Liver (tissue), 9 donors: ENCODE data around the gene FBLL1. TPM values are rescaled to one million over a fixed set of nuclear protein-coding genes. Genes with fewer than 3 reads are reported as not detected.

Source experiments
- DNase-seq: peaks from one replicate; pipeline ENCODE4 v3.0.0-alpha.2; 2017; ENCODE audit warnings: low spot score
- H3K27ac ChIP-seq, 2 donors: one replicate each; pipeline ENCODE4 v1.7.0; 2013; ENCODE audit warnings: inconsistent platforms in 2 of 2, low read length in 2 of 2, control low read depth in 1 of 2, low read depth in 1 of 2, mild to moderate bottlenecking in 1 of 2
- H3K27me3 ChIP-seq, 4 donors: one replicate each; pipeline versions ENCODE4 v1.6.1 to v1.7.0; 2013; ENCODE audit warnings: low read length in 3 of 4, inconsistent platforms in 1 of 4, mild to moderate bottlenecking in 1 of 4, moderate library complexity in 1 of 4; ENCODE audit not compliant: control insufficient read depth in 4 of 4, insufficient read depth in 4 of 4
- H3K36me3 ChIP-seq, 4 donors: one replicate each; pipeline versions ENCODE4 v1.6.1 to v1.7.0; 2013; ENCODE audit warnings: low read length in 3 of 4, mild to moderate bottlenecking in 3 of 4, low read depth in 1 of 4, moderate library complexity in 1 of 4; ENCODE audit not compliant: control insufficient read depth in 4 of 4, insufficient read depth in 3 of 4
- H3K4me1 ChIP-seq, 4 donors: one replicate each; pipeline versions ENCODE4 v1.6.1 to v1.7.0; 2013; ENCODE audit warnings: low read length in 3 of 4, mild to moderate bottlenecking in 3 of 4, moderate library complexity in 1 of 4; ENCODE audit not compliant: control insufficient read depth in 4 of 4, insufficient read depth in 4 of 4
- H3K4me3 ChIP-seq, 3 donors: one replicate each; pipeline versions ENCODE4 v1.6.1 to v1.7.0; 2013; ENCODE audit warnings: low read length in 3 of 3, control low read depth in 1 of 3, low read depth in 1 of 3, mild to moderate bottlenecking in 1 of 3
- H3K9ac ChIP-seq, 2 donors: one replicate each; pipeline ENCODE4 v1.7.0; 2013; ENCODE audit warnings: low read length in 2 of 2, mild to moderate bottlenecking in 2 of 2, moderate library complexity in 2 of 2, control low read depth in 1 of 2, low read depth in 1 of 2
- H3K9me3 ChIP-seq, 4 donors: one replicate each; pipeline versions ENCODE4 v1.6.1 to v1.7.0; 2013; ENCODE audit warnings: low read length in 3 of 4; ENCODE audit not compliant: control insufficient read depth in 4 of 4
- CTCF ChIP-seq: fragments of 150-350 bp; IDR thresholded peaks from 2 replicates; pipeline ENCODE4 v1.5.1; 2017; ENCODE audit warnings: improper control_type of control experiment, low read depth, low read length; ENCODE audit not compliant: missing input control
- EGR1 ChIP-seq, 2 donors: IDR thresholded peaks; 2 replicates each; pipeline ENCODE4 v1.6.1; 2016 to 2018; ENCODE audit warnings: antibody characterized with exemption in 2 of 2, low read depth in 2 of 2
- GABPA ChIP-seq, 2 donors: IDR thresholded peaks in 1 of 2; conservative IDR thresholded peaks in 1 of 2; 2 replicates each; pipeline ENCODE4 v1.6.1; 2016; ENCODE audit warnings: antibody characterized with exemption in 2 of 2, mild to moderate bottlenecking in 1 of 2, moderate library complexity in 1 of 2
- HNF4A ChIP-seq, 2 donors: conservative IDR thresholded peaks; 2 replicates each; pipeline ENCODE4 v1.6.1; 2016; ENCODE audit warnings: antibody characterized with exemption in 2 of 2, mild to moderate bottlenecking in 2 of 2
- HNF4G ChIP-seq: IDR thresholded peaks from 2 replicates; pipeline ENCODE4 v1.6.1; 2016; ENCODE audit warnings: antibody characterized with exemption
- MAX ChIP-seq: IDR thresholded peaks from 2 replicates; pipeline ENCODE4 v1.6.1; 2016; ENCODE audit warnings: antibody characterized with exemption
- NR2F2 ChIP-seq: IDR thresholded peaks from 2 replicates; pipeline ENCODE4 v1.6.1; 2016; ENCODE audit warnings: antibody characterized with exemption
- RAD21 ChIP-seq, 2 donors: IDR thresholded peaks; 2 replicates each; pipeline ENCODE4 v1.6.1; 2016; ENCODE audit warnings: antibody characterized with exemption in 2 of 2, mild to moderate bottlenecking in 2 of 2
- REST ChIP-seq: IDR thresholded peaks from 2 replicates; pipeline ENCODE4 v1.6.1; 2016; ENCODE audit warnings: antibody characterized with exemption, mild to moderate bottlenecking
- RXRA ChIP-seq, 2 donors: IDR thresholded peaks; 2 replicates each; pipeline ENCODE4 v1.6.1; 2017 to 2018; ENCODE audit warnings: antibody characterized with exemption in 2 of 2, mild to moderate bottlenecking in 1 of 2
- SP1 ChIP-seq: IDR thresholded peaks from 2 replicates; pipeline ENCODE4 v1.6.1; 2018; ENCODE audit warnings: antibody characterized with exemption, mild to moderate bottlenecking
- ZBTB33 ChIP-seq: IDR thresholded peaks from 2 replicates; pipeline ENCODE4 v1.6.1; 2016; ENCODE audit warnings: antibody characterized with exemption
- WGBS: extraction: QIAGEN DNeasy Blood & Tissue Kit; methylation state at CpG from one replicate; pipeline ENCODE4 v1.1.7; 2013; 5-methylcytosine and 5-hydroxymethylcytosine counted together
- polyA plus RNA-seq, 2 donors: library from polyadenylated mRNA; stranded (reverse) in 1 of 2; unstranded in 1 of 2; fragments of 200-250 nt in 1 of 2; fragments of >200 nt in 1 of 2; fragmentation: Nextera tagmentation in 1 of 2; extraction: Ambion mirVana in 1 of 2; gene quantifications; one replicate each; pipeline versions ENCODE4 v1.2.1 to v1.2.3, GENCODE V29; 2013 to 2015
- total RNA-seq, 2 donors: library from RNA; depleted of rRNA; stranded (reverse); fragments of >200 nt; gene quantifications; one replicate each; pipeline ENCODE4 v1.2.3, GENCODE V29; 2014
- donor health status: healthy.
- donor health status: healthy.
- donor health status: healthy.
- donor health status: healthy.
- donor health status: healthy.

Gene FBLL1
- total and polyA plus RNA-seq, 4 donors = 0.05 to 0.42 (median 0.17) TPM; not detected in 1

- no peak overlapping the region for H3K4me3 ChIP-seq
Observed at GRCh38 chr5:168575391-168576372, 46.6 kb downstream of the FBLL1 start.

GRCh38 chr5:168578006-168578405 lies 48.9 kb downstream of the FBLL1 start:
- Histone ChIP-seq H3K27me3 (no peaks in the 10 kb centered on the region), H3K4me1 (peaks cover 7 to 32% (median 17%) of the 10 kb centered on the region in 4 donors), H3K36me3 (no peaks in the 10 kb centered on the region), H3K27ac (peak overlapping the region; percentile 96 to 98), H3K9ac (peak overlapping the region; percentile 90 to 99), H3K9me3 (no peaks in the 10 kb centered on the region), H3K4me3 (peak overlapping the region; percentile 90 to 96 (median 95))
- 6% methylated on average over 3 of the region's 3 CpGs for WGBS
- DNase-seq = no peak
- TF ChIP-seq RXRA (IDR thresholded peaks at IDR 0.05) = peak; percentile 19 to 54
- TF ChIP-seq SP1 = no peak
- TF ChIP-seq HNF4A (conservative IDR thresholded peaks at IDR 0.05) = peak; percentile 20 to 45

More at GRCh38 chr5:168575391-168576372, 46.6 kb downstream of the FBLL1 start:
- H3K4me1 ChIP-seq = peaks cover 7 to 36% (median 17%) of the 10 kb centered on the region in 4 donors
- no peaks in the 10 kb centered on the region for H3K27me3 ChIP-seq
- no peaks in the 10 kb centered on the region for H3K9me3 ChIP-seq
- no peak for DNase-seq
- TF ChIP-seq GABPA (IDR thresholded peaks at IDR 0.05 in 1 of 2, conservative IDR thresholded peaks at IDR 0.05 in 1 of 2) (no peak), EGR1 (IDR thresholded peaks at IDR 0.05; ENCODE audit: low read depth in 2 of 2) (no peak), CTCF (no peak)
- H3K9ac ChIP-seq = no peak overlapping the region
- no peak overlapping the region for H3K27ac ChIP-seq
- H3K36me3 ChIP-seq = no peaks in the 10 kb centered on the region
- 79% methylated on average over 7 of the region's 7 CpGs for WGBS

- Histone ChIP-seq H3K27ac (peak within 1 kb of the TSS; percentile 96 to 98), H3K4me1 (peaks cover 7 to 32% (median 17%) of the 10 kb centered on the region in 4 donors), H3K9ac (peak within 1 kb of the TSS; percentile 90 to 99), H3K9me3 (no peaks in the 10 kb centered on the region), H3K36me3 (no peaks in the 10 kb centered on the region), H3K4me3 (peak within 1 kb of the TSS; percentile 90 to 96 (median 95)), H3K27me3 (no peaks in the 10 kb centered on the region)
- WGBS = under 1% methylated on average over 63 of the region's 63 CpGs
- DNase-seq = peak; percentile 80
- no peak for TF ChIP-seq RXRA (IDR thresholded peaks at IDR 0.05)
- no peak for TF ChIP-seq CTCF
- TF ChIP-seq HNF4A (conservative IDR thresholded peaks at IDR 0.05) = no peak
- no peak for TF ChIP-seq MAX
- TF ChIP-seq NR2F2 = no peak
- peak; percentile 27 for TF ChIP-seq REST
- no peak for TF ChIP-seq HNF4G
- TF ChIP-seq ZBTB33 = no peak
- peak; percentile 16 to 22 for TF ChIP-seq RAD21 (IDR thresholded peaks at IDR 0.05)
Observed at GRCh38 chr5:168578538-168579487, 49.7 kb downstream of the FBLL1 start, which contains the start of gene PANK3. Gene PANK3, minus strand, starts transcription at chr5:168579368. Its CDS starts 85 bp downstream, at chr5:168579283.
